Urothelium cell line (cell line): Measurements from ENCODE around the gene NFATC2IP.
"Not testable (repeated sequence)": the region's sequence is repeated elsewhere in the genome, so short reads cannot be mapped to it uniquely, and the experiment has no call there.

Experiments used
- DNase-seq: peaks from one replicate; pipeline ENCODE4 v3.0.0; 2011; ENCODE audit warnings: low spot score, mixed read lengths
- FAIRE-seq: peaks from 2 replicates; lab custom pipeline; 2011; peaks lifted over from hg19 to GRCh38; lab: Jason Lieb, UNC

NFATC2IP gene

DNA sequence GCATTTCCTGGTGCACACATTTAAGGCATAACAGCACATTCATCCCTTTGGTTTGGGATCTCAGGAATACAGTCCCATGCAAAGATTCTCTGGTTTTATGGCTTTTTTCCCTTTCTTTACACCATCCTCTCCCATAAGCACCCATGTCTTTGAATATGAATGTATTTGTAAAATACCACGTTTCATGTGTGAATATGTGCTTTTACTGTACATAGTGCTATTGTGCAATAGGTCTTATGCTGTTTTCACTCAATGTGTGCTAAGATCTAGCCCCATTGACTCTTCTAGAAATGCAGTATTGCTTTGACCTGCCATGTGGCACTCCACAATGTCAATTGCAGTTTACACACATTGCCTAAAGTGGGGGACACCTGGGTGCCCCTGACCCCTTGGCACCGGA lies 13.8 kb downstream of the NFATC2IP start:
- no peak for FAIRE-seq

GRCh38 chr16:28967156-28967555 lies 16.4 kb downstream of the NFATC2IP start:
- DNase-seq = no peak
- FAIRE-seq = no peak

More for the DNA sequence above, 13.8 kb downstream of the NFATC2IP start:
- no peak for DNase-seq

- not testable (repeated sequence) for DNase-seq, FAIRE-seq
Measured at GRCh38 chr16:28969696-28970095, 19.0 kb downstream of the NFATC2IP start.

GRCh38 chr16:28974007-28974436 lies 23.3 kb downstream of the NFATC2IP start:
- FAIRE-seq (no peak), DNase-seq (peak; percentile 68)

- FAIRE-seq (no peak), DNase-seq (peak; percentile 95)
Measured at GRCh38 chr16:28974437-28975157, 23.9 kb downstream of the NFATC2IP start, which contains the start of gene SPNS1. Gene SPNS1, plus strand, starts transcription at chr16:28974778. Its CDS starts 374 bp downstream, at chr16:28975152.

DNA sequence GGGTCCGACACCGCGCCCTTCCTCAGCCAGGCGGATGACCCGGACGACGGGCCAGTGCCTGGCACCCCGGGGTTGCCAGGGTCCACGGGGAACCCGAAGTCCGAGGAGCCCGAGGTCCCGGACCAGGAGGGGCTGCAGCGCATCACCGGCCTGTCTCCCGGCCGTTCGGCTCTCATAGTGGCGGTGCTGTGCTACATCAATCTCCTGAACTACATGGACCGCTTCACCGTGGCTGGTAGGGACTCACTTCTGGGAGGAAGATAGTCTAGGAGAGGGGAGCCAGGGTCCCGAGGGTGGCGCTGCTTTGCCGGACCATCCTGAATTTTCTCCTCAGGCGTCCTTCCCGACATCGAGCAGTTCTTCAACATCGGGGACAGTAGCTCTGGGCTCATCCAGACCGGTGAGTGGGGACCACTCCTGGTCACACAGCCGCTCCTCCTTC lies 24.4 kb downstream of the NFATC2IP start:
- no peak for FAIRE-seq

DNA sequence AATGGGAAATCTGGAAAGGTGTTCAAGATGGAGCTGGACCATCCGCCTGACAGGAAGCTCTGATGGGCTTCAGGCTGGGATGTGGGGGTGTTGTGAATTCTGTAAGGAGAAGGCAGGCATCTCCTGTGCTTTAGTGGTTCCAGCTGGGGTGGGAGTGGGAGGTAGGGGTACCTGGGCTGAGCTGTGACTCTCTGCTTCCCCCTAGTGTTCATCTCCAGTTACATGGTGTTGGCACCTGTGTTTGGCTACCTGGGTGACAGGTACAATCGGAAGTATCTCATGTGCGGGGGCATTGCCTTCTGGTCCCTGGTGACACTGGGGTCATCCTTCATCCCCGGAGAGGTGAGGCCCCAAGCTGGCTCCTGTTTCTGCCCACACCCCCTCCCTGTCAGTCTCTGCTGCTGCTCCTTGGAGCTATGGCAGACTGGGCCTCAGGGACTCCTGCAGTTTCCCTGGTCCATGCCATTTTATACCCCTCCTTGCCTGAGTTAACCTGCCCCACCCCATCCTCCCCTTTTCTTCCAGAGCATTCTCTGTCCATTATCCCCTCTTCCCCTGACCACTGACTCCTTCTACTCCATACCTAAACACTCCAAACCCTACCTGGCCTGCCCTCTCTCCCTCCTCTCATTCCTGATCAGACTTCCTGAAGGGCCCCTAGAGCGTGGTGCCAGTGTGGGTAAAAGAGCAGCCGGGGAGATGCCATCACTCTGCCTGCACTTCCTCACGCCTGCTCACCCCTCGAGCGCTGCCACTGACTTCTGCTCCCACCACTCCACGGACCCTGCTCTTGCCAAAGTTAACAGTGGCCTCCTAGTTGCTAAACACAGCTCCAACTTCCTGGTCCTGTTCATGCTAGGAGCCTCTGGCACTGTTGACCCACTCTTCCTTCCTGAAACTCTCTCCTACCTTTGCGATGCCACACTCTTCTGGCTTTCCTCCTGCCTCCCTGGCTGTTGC lies 27.2 kb downstream of the NFATC2IP start:
- FAIRE-seq (no peak), DNase-seq (no peak)

More for the DNA sequence above, 24.4 kb downstream of the NFATC2IP start:
- no peak for DNase-seq

DNA sequence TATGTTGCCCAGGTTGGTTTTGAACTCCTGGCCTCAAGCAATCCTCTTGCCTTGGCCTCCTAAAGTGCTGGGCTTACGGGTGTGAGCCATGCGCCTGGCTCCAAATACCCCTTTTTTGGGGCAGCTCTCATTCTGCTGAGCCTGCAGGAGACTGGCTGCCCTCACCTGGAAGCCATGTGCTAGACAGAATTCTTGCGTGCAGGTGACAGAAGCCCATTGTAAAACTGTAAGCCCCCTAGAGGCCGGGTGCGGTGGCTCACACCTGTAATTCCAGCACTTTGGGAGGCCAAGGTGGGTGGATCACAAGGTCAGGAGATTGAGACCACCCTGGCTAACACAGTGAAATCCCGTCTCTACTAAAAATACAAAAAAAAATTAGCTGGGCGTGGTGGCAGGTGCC lies 29.6 kb downstream of the NFATC2IP start:
- not testable (repeated sequence) for FAIRE-seq, DNase-seq

DNA sequence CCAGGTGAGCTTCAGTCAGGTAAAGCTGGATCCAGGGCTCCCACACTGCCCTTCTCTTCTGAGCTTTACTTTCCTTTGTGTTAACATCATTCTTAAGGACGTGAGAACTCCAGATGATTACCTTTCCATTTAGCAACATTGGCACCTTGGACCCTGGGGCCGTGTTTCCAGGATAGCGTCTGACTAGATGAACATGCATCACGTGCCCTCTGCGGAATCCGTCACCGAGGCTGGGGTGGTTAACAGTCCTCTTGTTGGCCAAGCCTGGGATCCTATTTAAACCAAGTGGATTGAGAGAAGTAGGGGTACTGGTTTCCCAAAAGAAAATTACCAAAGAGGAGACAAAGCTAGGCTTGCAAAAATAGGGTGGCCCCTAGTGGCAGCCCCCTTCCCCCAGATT lies 30.2 kb downstream of the NFATC2IP start:
- FAIRE-seq (no peak), DNase-seq (no peak)

DNA sequence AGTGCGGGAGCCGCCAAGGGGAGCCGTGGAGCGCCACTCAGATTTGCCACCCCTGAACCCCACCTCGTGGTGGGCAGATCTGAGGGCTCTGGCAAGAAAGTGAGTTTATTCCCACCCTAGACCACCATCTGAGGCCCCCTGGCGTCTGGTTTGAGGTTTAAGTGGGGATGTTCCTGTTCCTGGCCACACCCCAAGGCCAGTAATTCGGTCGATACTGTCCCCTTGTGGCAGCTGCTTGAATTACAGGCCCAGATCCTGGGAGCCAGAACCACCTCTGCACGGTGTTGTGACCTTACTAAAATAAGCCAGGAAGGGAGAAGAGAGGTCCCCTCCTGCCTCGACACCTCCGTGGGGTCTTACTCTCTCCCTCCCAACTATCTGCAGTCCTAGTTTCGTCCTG lies 30.8 kb downstream of the NFATC2IP start:
- FAIRE-seq (no peak), DNase-seq (no peak)

DNA sequence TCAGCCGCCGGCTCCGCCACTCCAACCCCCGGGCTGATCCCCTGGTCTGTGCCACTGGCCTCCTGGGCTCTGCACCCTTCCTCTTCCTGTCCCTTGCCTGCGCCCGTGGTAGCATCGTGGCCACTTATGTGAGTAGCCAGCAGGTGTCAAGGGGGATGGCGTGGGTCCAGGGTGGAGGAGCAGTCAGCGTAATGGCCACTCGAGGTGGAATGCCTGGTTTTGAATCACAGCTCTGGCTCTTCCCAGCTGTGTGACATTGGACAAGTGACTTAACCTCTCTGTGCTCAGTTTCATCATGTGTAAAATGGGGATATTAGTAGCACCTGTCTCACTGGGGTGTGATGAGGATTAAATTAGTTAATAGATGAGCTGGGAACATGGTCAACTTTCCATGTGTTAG lies 31.7 kb downstream of the NFATC2IP start:
- DNase-seq (no peak), FAIRE-seq (no peak)

- FAIRE-seq = no peak
- DNase-seq = no peak
Measured at GRCh38 chr16:28982949-28983348, 32.2 kb downstream of the NFATC2IP start.

- no peak for DNase-seq
Measured at GRCh38 chr16:28983644-28984043, 32.9 kb downstream of the NFATC2IP start.

GRCh38 chr16:28984091-28984490 lies 33.4 kb downstream of the NFATC2IP start:
- FAIRE-seq = no peak

More at GRCh38 chr16:28983644-28984043, 32.9 kb downstream of the NFATC2IP start:
- FAIRE-seq = no peak

GRCh38 chr16:28984619-28985135 lies 33.9 kb downstream of the NFATC2IP start, which contains the start of gene LAT:
Gene LAT, plus strand, starts transcription at chr16:28985052. Its CDS starts 366 bp downstream, at chr16:28985418.
- peak; percentile 75 for DNase-seq

More at GRCh38 chr16:28984091-28984490, 33.4 kb downstream of the NFATC2IP start:
- no peak for DNase-seq

DNA sequence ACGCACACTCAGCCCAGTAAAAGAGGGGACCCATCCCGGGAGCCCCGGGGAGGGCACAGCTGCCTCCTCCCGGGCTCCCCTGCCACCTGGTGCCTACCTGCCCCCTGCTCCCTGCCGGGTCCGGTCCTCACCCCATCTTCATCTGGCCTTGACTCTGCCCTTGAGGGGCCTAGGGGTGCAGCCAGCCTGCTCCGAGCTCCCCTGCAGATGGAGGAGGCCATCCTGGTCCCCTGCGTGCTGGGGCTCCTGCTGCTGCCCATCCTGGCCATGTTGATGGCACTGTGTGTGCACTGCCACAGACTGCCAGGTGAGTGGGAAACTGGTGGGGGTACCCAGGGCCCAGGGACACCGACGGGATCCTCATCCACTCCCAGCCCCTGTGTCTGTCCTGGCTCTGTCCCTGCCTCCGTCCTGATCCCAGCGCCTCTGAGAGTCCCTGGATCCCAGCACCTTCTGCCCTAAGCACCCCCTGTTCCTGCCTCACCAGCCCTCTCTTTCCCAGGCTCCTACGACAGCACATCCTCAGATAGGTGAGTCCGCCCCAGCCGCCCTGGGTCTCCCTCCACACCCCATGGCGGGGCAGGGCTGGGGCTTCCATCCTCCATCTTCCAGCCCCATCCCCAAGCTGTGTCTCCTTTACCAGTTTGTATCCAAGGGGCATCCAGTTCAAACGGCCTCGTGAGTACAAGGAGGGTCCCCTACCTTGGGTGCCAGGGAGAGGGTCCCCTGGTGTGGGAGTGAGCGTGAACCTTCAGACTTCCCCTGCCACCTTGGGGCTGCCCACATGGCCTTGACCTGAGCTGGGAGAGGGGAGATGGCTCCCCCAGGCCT lies 34.7 kb downstream of the NFATC2IP start:
- DNase-seq (no peak), FAIRE-seq (no peak)

More at GRCh38 chr16:28984619-28985135, 33.9 kb downstream of the NFATC2IP start, which contains the start of gene LAT:
- no peak for FAIRE-seq

GRCh38 chr16:28986046-28986445 lies 35.3 kb downstream of the NFATC2IP start:
- no peak for FAIRE-seq
- no peak for DNase-seq

DNA sequence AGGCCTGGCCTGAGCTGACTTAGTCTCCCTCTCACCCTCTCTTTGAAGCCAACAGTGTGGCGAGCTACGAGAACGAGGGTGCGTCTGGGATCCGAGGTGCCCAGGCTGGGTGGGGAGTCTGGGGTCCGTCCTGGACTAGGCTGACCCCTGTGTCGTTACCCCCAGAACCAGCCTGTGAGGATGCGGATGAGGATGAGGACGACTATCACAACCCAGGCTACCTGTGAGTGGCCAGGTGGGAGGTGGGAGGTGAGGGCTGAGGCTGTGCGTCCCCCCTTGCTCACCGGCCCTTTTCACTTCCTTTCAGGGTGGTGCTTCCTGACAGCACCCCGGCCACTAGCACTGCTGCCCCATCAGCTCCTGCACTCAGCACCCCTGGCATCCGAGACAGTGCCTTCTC lies 35.8 kb downstream of the NFATC2IP start:
- FAIRE-seq (no peak), DNase-seq (no peak)

- DNase-seq (no peak), FAIRE-seq (no peak)
Measured at GRCh38 chr16:28987170-28987853, 36.6 kb downstream of the NFATC2IP start.
